NCI-H748 (cell line): ENCODE results near the gene KCNK17.

ENCODE experiments used
- DNase-seq: peaks from one replicate; lab custom pipeline; 2025; ENCODE audit not compliant: unreplicated experiment; lab: John Stamatoyannopoulos, UW

Gene KCNK17, protein sequence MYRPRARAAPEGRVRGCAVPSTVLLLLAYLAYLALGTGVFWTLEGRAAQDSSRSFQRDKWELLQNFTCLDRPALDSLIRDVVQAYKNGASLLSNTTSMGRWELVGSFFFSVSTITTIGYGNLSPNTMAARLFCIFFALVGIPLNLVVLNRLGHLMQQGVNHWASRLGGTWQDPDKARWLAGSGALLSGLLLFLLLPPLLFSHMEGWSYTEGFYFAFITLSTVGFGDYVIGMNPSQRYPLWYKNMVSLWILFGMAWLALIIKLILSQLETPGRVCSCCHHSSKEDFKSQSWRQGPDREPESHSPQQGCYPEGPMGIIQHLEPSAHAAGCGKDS

GRCh38 chr6:39314273-39314795, at the start of gene KCNK17:
KCNK17 (minus strand) TSS chr6:39314419; CDS start chr6:39314320, 99 bp downstream.
- no peak for DNase-seq

- DNase-seq, result no peak
Observed at GRCh38 chr6:39363280-39363679, 49.1 kb upstream of the KCNK17 start.

DNA sequence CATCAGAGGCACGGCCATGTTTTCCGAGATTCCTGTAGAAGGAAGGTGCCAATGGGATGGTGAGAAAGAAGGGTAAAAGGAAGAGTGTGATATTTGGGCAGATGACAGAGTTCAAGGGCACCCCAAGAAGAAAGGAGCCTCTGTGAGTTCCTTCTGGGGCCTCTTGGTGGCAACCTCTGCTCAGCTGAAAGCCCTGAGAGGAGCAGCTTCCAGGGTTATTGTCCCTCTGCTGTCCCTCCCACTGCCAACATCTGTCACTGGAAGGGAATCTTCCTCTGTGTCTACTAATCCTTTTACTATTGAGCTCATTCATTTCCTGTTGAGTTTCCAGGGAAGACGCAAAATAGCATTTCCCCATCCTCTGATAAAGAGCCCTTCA, 48.3 kb upstream of the KCNK17 start:
- DNase-seq, result peak; percentile 53

- peak; percentile 82 for DNase-seq
Observed at GRCh38 chr6:39361657-39362486, 47.7 kb upstream of the KCNK17 start.

GRCh38 chr6:39360378-39360777, 46.2 kb upstream of the KCNK17 start:
- DNase-seq, result no peak

GRCh38 chr6:39357998-39358686, 43.9 kb upstream of the KCNK17 start:
- peak; percentile 56 for DNase-seq

DNA sequence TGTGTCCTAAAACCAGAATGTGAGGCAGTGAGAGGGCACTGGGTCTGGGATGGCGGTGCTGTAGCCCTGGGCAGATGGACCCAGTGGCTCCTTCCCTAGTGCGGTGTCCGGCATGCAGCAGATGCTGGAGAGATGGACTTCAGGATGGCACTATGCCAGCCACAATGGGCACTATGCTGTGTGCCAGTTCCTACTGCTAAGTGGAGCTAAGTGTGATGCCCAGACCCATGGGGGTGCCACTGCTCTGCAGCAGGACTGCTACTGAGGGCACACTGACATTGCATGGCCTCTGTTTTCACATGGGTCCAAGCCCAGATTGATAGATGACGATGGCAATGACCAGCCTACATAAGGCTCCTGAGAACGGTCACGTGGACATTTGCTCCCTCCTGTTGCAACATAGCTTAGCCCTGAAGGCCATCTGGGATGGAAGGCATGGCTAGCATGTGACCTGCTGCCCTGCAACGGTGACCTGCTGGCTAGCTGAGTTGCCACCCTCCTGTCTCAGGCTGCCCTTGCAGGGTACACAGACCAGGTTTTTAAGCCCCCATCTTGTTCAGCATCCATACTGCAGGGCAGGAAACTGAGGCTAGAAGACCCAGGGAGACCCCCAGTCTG, 39.6 kb upstream of the KCNK17 start:
- no peak for DNase-seq

DNA sequence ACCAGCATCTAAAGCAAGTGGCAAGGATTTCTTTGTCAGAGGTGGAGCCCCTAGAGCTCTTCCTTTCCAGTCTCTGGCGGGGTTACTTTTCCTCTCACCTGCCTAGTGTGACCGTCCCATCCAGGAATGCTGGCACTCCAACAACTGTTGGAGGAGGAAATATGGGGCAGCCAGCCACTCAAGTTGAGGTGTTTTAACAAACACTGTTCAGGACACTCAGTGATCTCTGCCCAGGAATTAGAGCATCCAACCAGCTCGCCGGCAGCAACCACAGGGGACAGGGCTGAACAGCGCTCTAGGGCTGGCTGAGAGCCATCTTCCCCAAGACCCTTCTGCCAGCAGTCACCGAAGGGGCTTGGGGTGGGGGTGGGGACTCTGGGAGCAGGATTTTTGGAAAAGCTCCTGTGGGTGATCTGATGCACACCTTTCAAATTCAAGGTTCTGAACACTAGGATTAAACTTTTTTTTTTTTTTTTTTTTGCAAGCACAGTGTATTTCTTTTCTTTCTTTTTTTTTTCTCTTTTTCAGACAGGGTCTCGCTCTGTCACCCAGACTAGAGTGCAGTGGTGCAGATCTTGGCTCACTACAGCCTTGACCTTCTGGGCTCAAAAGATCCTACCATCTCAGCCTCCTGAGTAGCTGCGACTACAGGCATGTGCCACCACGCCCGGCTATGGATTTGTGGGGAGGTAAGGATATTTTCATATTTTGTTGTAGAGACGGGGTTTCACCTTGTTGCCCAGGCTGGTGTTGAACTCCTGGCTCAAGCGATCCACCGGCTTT, 36.7 kb upstream of the KCNK17 start:
- no peak for DNase-seq

DNA sequence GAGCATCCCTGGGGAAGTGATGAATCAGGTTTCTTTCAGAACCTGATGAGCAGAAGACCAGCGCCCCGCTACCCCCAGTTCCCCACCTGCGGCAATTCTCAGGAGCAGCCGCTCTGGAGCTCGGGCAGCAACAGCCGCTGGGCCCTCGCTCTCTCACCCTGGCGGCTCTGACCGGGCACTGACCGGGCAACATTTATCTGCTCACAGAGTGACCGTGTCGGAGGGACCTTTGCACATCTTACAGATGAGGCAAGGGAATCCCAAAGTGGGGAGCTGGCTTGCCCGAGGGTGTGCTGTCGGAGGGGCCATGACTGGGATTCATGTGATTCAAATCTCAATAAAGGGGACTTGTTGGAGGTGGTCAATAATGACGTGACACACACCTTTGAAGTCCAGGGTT, 34.5 kb upstream of the KCNK17 start:
- no peak for DNase-seq

DNA sequence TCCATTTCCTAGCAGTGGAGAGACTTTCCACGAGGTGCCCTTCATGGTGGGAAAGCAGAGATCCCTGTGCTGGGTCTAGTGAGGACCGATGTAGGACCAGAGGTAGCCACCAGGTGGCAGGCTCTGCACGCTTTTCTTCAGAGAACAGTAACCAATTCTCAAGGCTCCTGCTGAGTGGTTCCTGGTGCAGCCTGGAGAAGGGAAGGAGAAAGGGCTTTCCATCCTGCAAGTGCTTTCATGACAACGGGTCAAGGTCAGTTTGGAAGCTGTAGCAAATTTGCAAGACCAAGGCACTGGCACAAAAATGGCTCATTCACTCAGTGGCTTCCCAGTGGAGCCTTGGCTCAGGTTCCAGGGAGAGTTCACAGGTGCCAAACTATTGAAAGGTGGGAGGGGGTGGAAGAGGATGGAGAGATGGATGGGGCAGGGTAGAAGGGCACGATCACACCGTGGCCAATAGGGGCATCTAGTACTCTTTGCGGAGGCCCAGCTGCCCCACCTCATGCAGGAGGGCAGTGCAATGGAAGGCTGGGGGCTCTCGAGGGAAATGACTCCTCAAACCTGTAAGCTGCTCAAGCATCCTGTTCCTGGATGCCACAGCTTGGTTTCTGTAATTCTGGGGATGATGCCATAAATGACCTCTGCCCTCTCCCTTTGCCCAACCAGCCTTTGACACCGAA, 33.8 kb upstream of the KCNK17 start:
- DNase-seq, result peak; percentile 72

DNA sequence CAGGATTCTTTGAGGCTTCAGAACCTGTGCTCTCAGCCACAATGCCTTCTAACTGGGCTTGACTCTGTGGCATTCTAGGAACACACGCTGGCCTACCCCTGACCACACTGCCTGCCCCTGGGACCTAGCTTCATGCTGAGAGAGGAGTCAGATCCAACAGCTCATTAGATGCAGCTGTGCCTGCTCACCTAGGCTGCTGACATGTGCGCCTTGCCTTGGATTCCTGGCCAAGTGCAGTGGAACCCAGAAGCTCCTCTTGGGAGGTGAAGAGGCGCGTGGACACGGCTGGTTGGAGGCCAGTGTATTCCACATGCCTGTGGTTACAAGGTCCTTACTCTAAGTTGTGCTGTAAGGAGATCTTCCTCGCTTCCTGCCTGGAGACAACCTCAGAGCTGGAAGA, 33.0 kb upstream of the KCNK17 start:
- DNase-seq, result no peak

- no peak for DNase-seq
Observed at GRCh38 chr6:39344821-39345280, 30.6 kb upstream of the KCNK17 start.

DNA sequence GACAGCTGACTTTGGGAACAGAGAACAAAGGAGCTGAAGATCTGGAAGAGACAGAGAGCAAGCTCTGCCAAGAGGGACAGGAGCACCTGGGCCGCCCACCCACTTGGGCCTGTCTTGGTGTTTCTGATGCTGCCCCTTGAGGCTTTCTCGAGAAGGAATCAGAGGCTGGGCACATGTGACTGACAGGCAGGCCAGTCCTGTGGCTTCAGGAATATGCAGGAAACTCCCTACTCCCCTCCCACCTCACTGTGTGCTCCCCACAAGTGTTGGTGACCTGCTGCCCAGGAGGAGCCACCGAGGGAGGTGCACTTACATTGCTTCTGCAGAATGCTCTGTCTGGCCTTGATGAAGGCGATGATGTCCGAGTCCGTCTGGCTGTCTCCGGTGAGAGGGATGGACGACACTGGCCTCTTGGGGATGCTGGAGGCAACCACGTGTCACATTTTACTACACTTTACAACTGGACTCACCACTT, 29.2 kb upstream of the KCNK17 start:
- no peak for DNase-seq

DNA sequence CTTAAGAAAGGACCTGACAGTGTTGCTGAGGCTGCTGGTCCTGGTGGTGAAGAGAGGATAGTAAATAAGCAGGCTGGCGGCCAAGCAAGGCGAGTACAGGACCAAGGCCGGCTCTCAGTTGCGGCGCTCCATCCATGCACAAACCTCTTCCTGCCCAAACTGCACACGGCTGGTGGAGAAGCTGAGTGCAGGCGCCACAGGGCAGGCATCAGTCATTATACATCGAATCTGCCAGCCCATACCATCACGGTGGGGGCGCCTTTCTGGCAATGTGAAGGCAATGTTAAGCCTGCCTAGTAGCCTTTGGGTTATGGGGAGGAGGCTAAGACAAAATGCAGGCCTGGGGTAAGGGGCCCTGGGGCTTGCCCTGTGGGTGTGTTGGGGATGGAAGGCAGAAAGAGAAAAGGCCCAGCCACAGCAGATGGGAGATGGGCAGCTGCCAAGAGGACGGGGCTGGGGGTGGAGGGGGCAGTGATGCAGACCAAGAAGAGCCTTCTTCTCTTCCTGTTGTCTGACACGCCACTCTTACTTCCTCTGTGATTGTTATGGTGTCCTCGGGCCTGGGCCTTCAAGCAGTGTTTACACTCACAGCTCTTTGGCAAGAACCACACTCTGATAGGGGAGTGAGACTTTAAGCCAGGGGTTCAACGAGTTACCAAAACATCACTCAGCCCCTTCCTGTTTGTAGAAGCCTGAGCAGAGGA, 28.6 kb upstream of the KCNK17 start:
- DNase-seq, result peak; percentile 15

DNA sequence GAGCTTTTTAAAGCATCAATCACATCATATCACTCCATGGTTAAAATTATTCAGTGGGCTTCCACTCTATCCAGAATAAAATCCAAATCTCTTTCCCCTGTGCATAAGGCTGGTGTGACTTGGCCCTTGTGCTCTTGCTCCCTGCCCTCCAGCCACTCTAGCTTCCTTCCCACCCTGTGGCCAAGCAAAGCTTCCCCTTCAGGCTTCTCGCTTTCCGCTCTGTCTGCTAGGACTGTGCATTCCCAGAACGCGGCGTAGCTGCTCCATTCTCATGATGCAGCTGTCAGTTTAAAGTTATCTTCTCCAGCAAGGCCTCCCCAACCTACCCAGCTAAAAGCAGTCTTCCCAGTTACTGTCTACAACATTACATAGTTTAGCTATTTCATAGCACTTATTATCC, 27.7 kb upstream of the KCNK17 start:
- no peak for DNase-seq

DNA sequence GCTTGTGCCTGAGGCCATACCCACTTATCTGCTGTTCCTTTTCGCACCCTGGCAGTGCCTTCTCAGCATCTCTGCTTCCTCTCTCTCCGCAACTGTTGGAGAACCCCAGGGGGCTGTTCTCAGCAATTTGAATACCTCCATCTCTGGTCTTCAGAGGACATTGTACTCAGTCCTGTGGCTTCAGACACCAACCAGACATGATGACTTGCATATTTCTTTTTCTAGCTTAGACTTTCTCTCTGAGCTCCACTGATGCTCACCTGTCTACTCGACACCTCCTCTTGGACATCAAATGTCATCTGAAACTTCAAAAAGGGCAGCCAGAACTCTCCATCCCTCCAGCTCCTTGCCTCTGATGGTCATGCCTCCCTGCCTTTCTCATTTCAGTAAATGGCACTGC, 27.1 kb upstream of the KCNK17 start:
- DNase-seq, result no peak

DNA sequence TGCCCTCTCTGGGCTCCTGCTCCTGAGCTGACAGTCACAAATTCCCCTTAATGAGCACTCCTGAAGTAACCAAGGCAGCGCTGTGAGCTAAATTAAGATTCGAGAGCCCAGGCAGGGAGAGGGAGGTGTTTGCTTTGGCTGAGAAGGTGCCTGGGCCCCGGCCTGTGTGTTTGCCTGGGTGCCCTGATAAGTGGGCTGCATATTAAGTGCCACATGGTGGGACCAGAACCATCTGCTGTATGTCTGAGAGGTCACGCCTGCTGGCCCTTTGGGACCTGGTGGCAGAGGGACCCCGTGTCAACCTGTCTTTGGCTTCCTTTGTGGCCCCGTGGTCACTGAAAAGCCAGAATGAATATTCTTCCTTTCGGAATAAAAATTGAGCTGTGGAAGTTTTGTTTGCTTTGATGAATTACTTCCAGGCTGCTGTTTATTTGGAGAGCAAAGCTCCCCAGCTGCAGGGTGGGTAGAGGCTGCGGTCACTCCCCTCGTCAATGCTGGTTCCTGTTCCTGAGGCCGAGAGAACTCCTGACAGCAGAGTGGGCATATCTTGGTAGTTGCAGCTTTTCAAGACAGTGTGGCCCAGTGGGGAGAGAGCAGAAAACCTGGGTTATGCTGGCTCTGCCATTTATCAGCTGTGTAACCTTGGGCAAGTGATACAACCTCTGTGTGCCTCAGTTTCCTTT, 25.8 kb upstream of the KCNK17 start:
- peak; percentile 91 for DNase-seq

DNA sequence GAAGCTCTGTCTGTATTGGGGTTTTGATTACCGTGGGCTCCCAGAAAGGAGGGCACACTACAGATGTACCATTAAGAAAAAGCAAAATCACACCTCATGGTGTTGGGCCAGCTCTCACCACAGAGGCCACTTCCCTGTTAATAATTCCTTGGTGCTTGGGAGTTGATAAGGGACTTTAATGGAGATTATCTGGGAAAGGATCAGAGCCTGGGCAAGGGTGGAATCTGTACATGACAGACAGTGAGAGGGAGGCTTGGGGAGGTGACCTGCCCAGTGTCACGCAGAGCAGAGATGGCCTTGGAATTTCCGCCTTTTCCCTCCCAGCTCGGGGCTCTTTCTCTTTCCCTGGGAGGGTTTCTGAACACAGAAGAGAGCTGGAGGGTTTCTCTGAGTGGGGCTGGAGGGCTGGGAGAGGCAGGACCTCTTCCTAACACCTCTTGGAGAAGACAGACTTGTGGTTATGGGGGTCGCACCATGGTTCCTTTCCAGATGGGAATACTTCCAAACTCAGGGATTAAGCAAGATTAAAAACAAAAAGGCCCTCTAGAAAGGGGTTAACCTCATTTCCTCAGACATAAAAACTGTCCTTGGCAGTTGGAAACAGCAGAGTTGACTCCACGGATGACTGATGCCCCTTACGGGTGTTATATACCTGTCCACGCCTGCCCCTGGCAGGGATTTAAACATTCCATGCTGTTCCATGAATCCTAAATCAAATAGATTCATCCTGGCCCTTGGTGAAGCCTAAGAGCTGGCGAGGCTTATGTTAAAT, 25.1 kb upstream of the KCNK17 start:
- no peak for DNase-seq
